ENCODE data around the gene ABCC8. TPM values are rescaled to one million over a fixed set of nuclear protein-coding genes. Genes with fewer than 3 reads are reported as not detected.

The ABCC8 gene
- total and polyA plus RNA-seq, 10 of the 15 experiments (the other 5 are each of a cell fraction or from before 2014, with no cell fraction given): not detected

GRCh38 chr11:17393472-17393871, 83.2 kb downstream of the ABCC8 start:
- no peaks in the 10 kb centered on the region for H3K9me3 ChIP-seq (replicated peaks; ENCODE audit: control insufficient read depth, insufficient read depth, low read length)
- BruUV-seq (replicated peaks): no TSS peak
- no peak overlapping the region for H3K27ac ChIP-seq (ENCODE audit: control insufficient read depth, insufficient read depth)
- ChIA-PET RAD21 (ENCODE audit: unreplicated experiment) (no interaction called here), POLR2A (no interaction called here), SMC1A (ENCODE audit: uncharacterized antibody, unreplicated experiment) (no interaction called here), CTCF (interaction anchor here (2.0 kb wide), 1 partner anchor 9 kb away, joined by 5 read pairs; no protein-coding TSS in a partner anchor)
- no peaks in the 10 kb centered on the region for H3K36me3 ChIP-seq (ENCODE audit: control insufficient read depth in 2 of 2, insufficient read depth in 2 of 2, low read length in 1 of 2)
- H3K4me1 ChIP-seq (ENCODE audit: control insufficient read depth, insufficient read depth, low read length): no peaks in the 10 kb centered on the region
- no peak overlapping the region for H3K4me2 ChIP-seq (ENCODE audit: control insufficient read depth, insufficient read depth)
- no peak for TF ChIP-seq EP300 (IDR thresholded peaks at IDR 0.05; ENCODE audit: borderline replicate concordance in 1 of 2, control insufficient read depth in 1 of 2, low read depth in 2 of 2, low read length in 2 of 2)
- no peak for TF ChIP-seq TAF1 (IDR thresholded peaks at IDR 0.05; ENCODE audit: borderline replicate concordance, low read depth, low read length)
- WGBS (ENCODE audit: insufficient coverage, insufficient replicate concordance, low lambda C conversion rate, missing lambda C conversion rate): 60% methylated on average over 6 of the region's 6 CpGs
- H3K79me2 ChIP-seq (ENCODE audit: control insufficient read depth, insufficient read depth, low read length): no peaks in the 10 kb centered on the region
- no peak overlapping the region for H3K9ac ChIP-seq (ENCODE audit: control insufficient read depth, insufficient read depth, low read length)
- no peak overlapping the region for H3K4me3 ChIP-seq
- ATAC-seq (no peak), FAIRE-seq (no peak), DNase-seq (ENCODE audit: low read depth, low spot score) (no peak)
- H3K27me3 ChIP-seq (replicated peaks in 1 of 2; ENCODE audit: control insufficient read depth in 2 of 2, insufficient read depth in 2 of 2, low read length in 1 of 2): peaks cover 0 to 2% of the 10 kb centered on the region in 2 experiments; a peak in 1 of 4 replicates
- H2AFZ ChIP-seq (ENCODE audit: control insufficient read depth, low read depth, low read length): no peak overlapping the region
- no peaks in the 10 kb centered on the region for H4K20me1 ChIP-seq (ENCODE audit: control insufficient read depth, insufficient read depth)
- intact Hi-C loops (cut with micrococcal nuclease; ENCODE audit: unreplicated experiment) (no loop called here), in situ Hi-C loops (cut with MboI) (no loop called here)

- ChIA-PET SMC1A (ENCODE audit: uncharacterized antibody, unreplicated experiment) (no interaction called here), CTCF (interaction anchor here (2.0 kb wide), 1 partner anchor 8 kb away, joined by 5 read pairs; no protein-coding TSS in a partner anchor), RAD21 (ENCODE audit: unreplicated experiment) (no interaction called here), POLR2A (no interaction called here)
- WGBS (ENCODE audit: insufficient coverage, insufficient replicate concordance, low lambda C conversion rate, missing lambda C conversion rate): 68% methylated on average over 14 of the region's 14 CpGs
- no peak overlapping the region for H3K4me2 ChIP-seq (ENCODE audit: control insufficient read depth, insufficient read depth)
- in situ Hi-C loops (cut with MboI) (no loop called here), intact Hi-C loops (cut with micrococcal nuclease; ENCODE audit: unreplicated experiment) (no loop called here)
- no peaks in the 10 kb centered on the region for H3K36me3 ChIP-seq (ENCODE audit: control insufficient read depth in 2 of 2, insufficient read depth in 2 of 2, low read length in 1 of 2)
- ATAC-seq: no peak
- no peak for DNase-seq (ENCODE audit: low read depth, low spot score)
- H3K9ac ChIP-seq (ENCODE audit: control insufficient read depth, insufficient read depth, low read length): no peak overlapping the region
- H3K9me3 ChIP-seq (replicated peaks; ENCODE audit: control insufficient read depth, insufficient read depth, low read length): no peaks in the 10 kb centered on the region
- H3K27ac ChIP-seq (ENCODE audit: control insufficient read depth, insufficient read depth): no peak overlapping the region
- peaks cover 0 to 2% of the 10 kb centered on the region in 2 experiments; a peak in 2 of 4 replicates for H3K27me3 ChIP-seq (replicated peaks in 1 of 2; ENCODE audit: control insufficient read depth in 2 of 2, insufficient read depth in 2 of 2, low read length in 1 of 2)
- no peak for FAIRE-seq
- no peak overlapping the region for H3K4me3 ChIP-seq
- no peak overlapping the region for H2AFZ ChIP-seq (ENCODE audit: control insufficient read depth, low read depth, low read length)
- no peaks in the 10 kb centered on the region for H4K20me1 ChIP-seq (ENCODE audit: control insufficient read depth, insufficient read depth)
- no peaks in the 10 kb centered on the region for H3K79me2 ChIP-seq (ENCODE audit: control insufficient read depth, insufficient read depth, low read length)
- no peaks in the 10 kb centered on the region for H3K4me1 ChIP-seq (ENCODE audit: control insufficient read depth, insufficient read depth, low read length)
- BruUV-seq (replicated peaks): no TSS peak
- TF ChIP-seq USF1 (IDR thresholded peaks at IDR 0.05; ENCODE audit: borderline replicate concordance, extremely low read length, insufficient read depth, low read depth, low read length) (no peak), NR2C1 (IDR thresholded peaks at IDR 0.05) (no peak), ELK1 (IDR thresholded peaks at IDR 0.05; ENCODE audit: low read depth, low read length) (no peak), EED (IDR thresholded peaks at IDR 0.05; ENCODE audit: low read depth) (no peak), PAX8 (IDR thresholded peaks at IDR 0.05) (no peak), SMC3 (IDR thresholded peaks at IDR 0.05; ENCODE audit: borderline replicate concordance, low read length) (no peak), NR2F1 (conservative IDR thresholded peaks at IDR 0.05) (no peak), IKZF1 (conservative IDR thresholded peaks at IDR 0.05) (no peak), REST (IDR thresholded peaks at IDR 0.05; ENCODE audit: low read depth, low read length) (no peak), SMAD5 (IDR thresholded peaks at IDR 0.05; ENCODE audit: low read depth) (no peak)
These were observed 83.8 kb downstream of the ABCC8 start for GRCh38 chr11:17392872-17393271.
